GM20431 (cell line): ENCODE results near the gene ZNF138.

Experiments used
- in situ Hi-C: fragments of 300-500 bp; cut with MseI, MboI; formaldehyde crosslinking; loops from one replicate; pipeline ENCODE4 v1.15.0; 2020; ENCODE audit warnings: low sequenced_read_pairs; ENCODE audit not compliant: unreplicated experiment

The ZNF138 gene

GRCh38 chr7:64794171-64794844, at the start of gene ZNF138:
Gene ZNF138 (plus strand): TSS chr7:64794428. CDS start chr7:64794569, 141 bp downstream.
- in situ Hi-C loops, result loop anchor here (25.0 kb wide), 1 partner anchor 107 kb away; no protein-coding TSS in a partner anchor

DNA sequence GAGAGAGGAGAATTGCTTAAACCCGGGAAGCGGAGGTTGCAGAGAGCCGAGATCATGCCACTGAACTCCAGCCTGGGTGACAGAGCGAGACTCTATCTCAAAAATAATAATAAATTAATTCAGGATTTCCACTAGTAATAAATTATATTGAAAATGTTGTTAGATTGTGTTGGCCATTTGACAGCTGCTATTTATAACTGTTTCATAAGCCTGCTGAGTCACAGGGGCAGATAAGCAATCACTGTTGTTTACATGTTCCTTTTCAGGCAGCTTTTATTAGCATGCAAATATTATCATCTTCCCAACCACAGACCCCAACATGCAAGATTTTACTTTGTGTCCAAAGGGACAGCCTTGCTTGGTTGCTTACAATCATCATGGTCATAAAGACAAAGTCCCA, 49.5 kb upstream of the ZNF138 start:
- in situ Hi-C loops, result no loop called here

GRCh38 chr7:64747802-64748201, 46.4 kb upstream of the ZNF138 start:
- in situ Hi-C loops, result no loop called here

- in situ Hi-C loops, result no loop called here
These were observed 41.2 kb upstream of the ZNF138 start for GRCh38 chr7:64753032-64753431.

- in situ Hi-C loops, result no loop called here
These were observed 38.4 kb upstream of the ZNF138 start for GRCh38 chr7:64755865-64756264.

GRCh38 chr7:64758151-64758550, 36.1 kb upstream of the ZNF138 start:
- in situ Hi-C loops, result no loop called here

DNA sequence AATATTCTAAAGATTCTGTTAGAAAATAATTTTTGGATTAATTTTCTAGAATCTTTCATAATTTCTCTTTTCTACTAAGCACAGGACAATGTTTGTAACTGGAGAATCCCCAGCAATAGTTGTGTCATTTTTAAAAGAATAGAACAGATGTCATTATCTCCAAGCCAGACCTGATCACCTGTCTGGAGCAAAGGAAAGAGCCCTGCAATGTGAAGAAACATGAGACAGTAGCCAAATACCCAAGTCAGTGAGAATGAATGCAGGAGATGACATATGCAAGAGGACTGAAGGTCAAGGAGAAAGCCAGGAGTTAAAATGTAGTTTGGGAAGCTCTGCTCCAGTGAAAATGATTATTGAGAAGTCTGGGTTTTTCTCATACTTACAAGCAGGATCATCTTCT, 25.4 kb upstream of the ZNF138 start:
- in situ Hi-C loops, result no loop called here

- in situ Hi-C loops, result no loop called here
These were observed 19.9 kb upstream of the ZNF138 start for GRCh38 chr7:64774204-64774842.

DNA sequence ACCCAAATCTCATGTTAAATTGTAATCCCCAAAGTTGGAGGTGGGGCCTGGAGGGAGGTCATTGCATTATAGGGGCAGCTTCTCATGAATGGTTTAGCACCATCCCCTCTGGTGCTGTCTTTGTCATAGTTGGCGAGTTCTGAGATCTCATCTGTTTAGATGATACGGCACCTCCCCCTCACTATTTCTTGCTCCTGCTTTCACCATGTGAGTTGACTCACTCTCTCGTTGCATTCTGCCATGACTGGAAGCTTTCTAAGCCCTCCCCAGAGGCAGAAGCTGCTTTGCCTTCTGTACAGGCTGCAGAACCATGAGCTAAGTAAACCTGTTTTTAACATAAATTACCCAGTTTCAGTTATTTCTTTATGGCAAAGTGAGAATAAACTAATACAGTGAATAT, 18.9 kb upstream of the ZNF138 start:
- in situ Hi-C loops, result loop anchor here (25.0 kb wide), 1 partner anchor 88 kb away; no protein-coding TSS in a partner anchor

GRCh38 chr7:64784842-64785241, 9.4 kb upstream of the ZNF138 start:
- in situ Hi-C loops, result loop anchor here (25.0 kb wide), 1 partner anchor 98 kb away; no protein-coding TSS in a partner anchor

GRCh38 chr7:64787295-64787694, 6.9 kb upstream of the ZNF138 start:
- in situ Hi-C loops, result loop anchor here (25.0 kb wide), 1 partner anchor 100 kb away; no protein-coding TSS in a partner anchor

- in situ Hi-C loops, result loop anchor here (25.0 kb wide), 1 partner anchor 102 kb away; no protein-coding TSS in a partner anchor
These were observed 5.0 kb upstream of the ZNF138 start for GRCh38 chr7:64789241-64789640.

DNA sequence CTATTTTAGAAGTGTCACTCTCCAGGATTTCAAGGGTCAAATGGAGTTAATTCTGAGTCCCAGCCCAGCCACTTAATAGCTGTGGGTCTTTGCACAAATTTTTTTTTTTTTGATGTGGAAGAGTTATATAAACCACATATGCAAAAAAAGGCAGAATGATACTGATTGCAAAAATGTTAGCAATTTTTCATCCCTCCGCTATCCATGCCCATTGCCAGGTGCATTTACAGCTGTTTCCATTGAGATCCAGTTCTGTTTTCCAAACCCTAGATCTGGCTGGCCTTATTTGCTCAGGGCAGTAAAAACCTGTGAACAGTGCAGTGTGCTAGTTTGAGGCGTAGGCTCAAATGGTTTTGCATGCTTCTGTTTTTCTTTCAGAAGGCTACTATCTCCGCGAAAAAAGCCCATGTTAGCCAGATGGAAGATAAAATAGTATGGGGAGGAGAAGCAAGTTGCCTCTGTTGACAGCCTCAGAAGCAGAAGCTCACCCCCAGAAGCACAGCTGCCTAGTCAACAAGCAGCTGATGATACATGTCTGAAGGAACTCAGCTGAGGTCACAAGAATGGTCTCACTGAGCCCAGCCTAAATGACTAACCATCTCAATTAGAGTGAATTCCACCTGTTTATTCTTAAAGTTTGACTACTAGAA, 997 bp upstream of the ZNF138 start:
- in situ Hi-C loops, result loop anchor here (25.0 kb wide), 1 partner anchor 106 kb away; no protein-coding TSS in a partner anchor

DNA sequence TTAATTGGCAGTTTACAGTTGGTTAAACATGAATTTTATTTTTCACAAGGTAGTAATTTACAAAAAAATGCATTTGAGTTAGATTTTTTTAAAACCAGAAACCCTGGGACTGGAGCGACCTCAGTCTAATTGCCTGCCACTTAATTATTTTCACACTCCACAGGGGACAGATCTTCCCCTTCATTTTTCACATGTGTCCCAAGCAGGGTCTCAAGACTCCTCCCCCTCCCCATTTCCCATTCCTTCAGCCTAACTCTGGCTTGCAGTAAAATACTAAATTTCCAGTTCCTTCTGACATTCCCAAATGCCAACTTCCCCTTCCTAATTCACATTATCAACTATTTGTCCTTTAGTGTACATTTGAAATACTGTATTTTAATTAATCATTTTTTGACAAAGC, 948 bp downstream of the ZNF138 start:
- in situ Hi-C loops, result loop anchor here (25.0 kb wide), 1 partner anchor 108 kb away; no protein-coding TSS in a partner anchor

GRCh38 chr7:64799169-64799568, 4.9 kb downstream of the ZNF138 start:
- in situ Hi-C loops, result loop anchor here (25.0 kb wide), 1 partner anchor 112 kb away; no protein-coding TSS in a partner anchor

DNA sequence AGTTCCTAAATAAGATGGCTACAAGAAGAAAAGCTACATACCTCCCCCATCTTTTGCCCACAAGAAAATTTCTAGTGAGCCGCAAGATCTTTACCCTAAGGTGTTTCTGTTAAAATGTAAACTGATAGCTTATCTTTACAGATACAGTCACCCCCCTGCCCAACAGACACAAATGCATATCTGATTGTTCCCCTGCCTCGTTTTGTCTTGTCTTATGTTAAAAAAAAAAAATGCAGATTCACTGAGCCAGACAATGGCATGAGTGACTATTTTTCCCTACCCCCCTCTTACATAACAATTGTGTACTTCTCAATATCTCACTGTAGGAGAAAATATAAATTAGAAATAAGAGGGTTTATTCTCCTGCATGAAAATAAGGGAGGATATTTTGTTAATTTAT, 8.5 kb downstream of the ZNF138 start:
- in situ Hi-C loops, result no loop called here

DNA sequence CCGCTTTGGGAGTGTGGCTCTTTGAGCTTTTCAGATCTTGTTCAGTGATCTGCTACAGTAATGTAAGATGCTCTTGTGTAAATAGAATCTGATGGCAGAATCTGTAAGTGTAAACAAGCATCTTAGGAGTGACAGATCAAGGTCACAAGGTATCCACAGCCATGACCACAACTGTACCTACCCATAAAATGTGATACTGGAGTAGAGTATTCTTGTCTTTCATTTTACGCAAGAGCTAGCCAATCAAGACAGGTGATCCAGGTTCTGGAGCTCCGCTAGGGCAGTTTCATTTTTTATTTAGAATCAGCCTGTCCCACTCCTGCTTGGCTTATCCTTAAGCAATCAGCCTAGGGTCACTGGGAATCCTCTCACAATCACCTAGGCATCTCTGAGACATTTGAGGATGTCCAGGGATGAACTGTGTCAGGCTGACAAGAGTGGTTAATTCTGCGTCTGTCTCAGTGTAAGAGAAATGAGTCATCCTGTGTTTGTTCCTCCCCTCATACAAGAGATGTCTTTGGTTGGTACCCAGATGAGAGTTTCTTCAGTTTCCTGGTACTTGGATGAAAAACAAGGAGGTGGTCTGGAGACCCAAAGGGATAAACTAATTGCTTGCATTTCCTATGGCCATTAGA, 13.6 kb downstream of the ZNF138 start:
- in situ Hi-C loops, result no loop called here

- in situ Hi-C loops, result no loop called here
These were observed 17.5 kb downstream of the ZNF138 start for GRCh38 chr7:64811767-64812166.

- in situ Hi-C loops, result no loop called here
These were observed 36.7 kb downstream of the ZNF138 start for GRCh38 chr7:64830926-64831325.

- in situ Hi-C loops, result no loop called here
These were observed 37.9 kb downstream of the ZNF138 start for GRCh38 chr7:64832136-64832535.
